Calu3 (cell line): ENCODE data around the gene DNAI1. TPM values are rescaled to one million over a fixed set of nuclear protein-coding genes. Genes with fewer than 3 reads are reported as not detected.
"Not testable (repeated sequence)": the region's sequence is repeated elsewhere in the genome, so short reads cannot be mapped to it uniquely, and the experiment has no call there.

Experiments used
- BruUV-seq: library from RNA; stranded (reverse); fragments of 400-500 nt; replicated peaks from 2 replicates; lab custom pipeline; 2021; lab: Mats Ljungman, UMichigan
- CTCF ChIA-PET: fragments of 300-600 bp; sonication (Branson Sonifier 250); formaldehyde crosslinking; loops from one replicate; lab custom pipeline; 2022; ENCODE audit warnings: antibody characterized with exemption; lab: Charles Lee
- DNase-seq: peaks from one replicate; pipeline ENCODE4 v3.0.0; 2022
- H3K27ac Mint-ChIP-seq: one replicate; pipeline ENCODE4 v1.8.0; 2022; ENCODE audit warnings: mixed read lengths; ENCODE audit not compliant: unreplicated experiment
- H3K27me3 Mint-ChIP-seq: one replicate; pipeline ENCODE4 v1.8.0; 2022; ENCODE audit warnings: mixed read lengths; ENCODE audit not compliant: unreplicated experiment
- H3K36me3 Mint-ChIP-seq: one replicate; pipeline ENCODE4 v1.8.0; 2022; ENCODE audit warnings: mild to moderate bottlenecking, moderate library complexity, mixed read lengths; ENCODE audit not compliant: insufficient read depth, unreplicated experiment
- H3K4me1 Mint-ChIP-seq: one replicate; pipeline ENCODE4 v1.8.0; 2022; ENCODE audit warnings: mild to moderate bottlenecking, low read depth, mixed read lengths; ENCODE audit not compliant: unreplicated experiment
- H3K4me3 Mint-ChIP-seq: one replicate; pipeline ENCODE4 v1.8.0; 2022; ENCODE audit warnings: mild to moderate bottlenecking, low read depth, moderate library complexity, mixed read lengths; ENCODE audit not compliant: unreplicated experiment
- H3K9me3 Mint-ChIP-seq: one replicate; pipeline ENCODE4 v1.8.0; 2022; ENCODE audit warnings: low read depth, mixed read lengths; ENCODE audit not compliant: unreplicated experiment
- CTCF ChIP-seq: fragments of 200-600 bp; IDR thresholded peaks from one replicate; pipeline ENCODE4 v1.8.0; 2022; ENCODE audit warnings: antibody characterized with exemption; ENCODE audit not compliant: unreplicated experiment
- intact Hi-C: fragments of 100-400 bp; cut with micrococcal nuclease; formaldehyde crosslinking; loops from one replicate; pipeline ENCODE4 v1.10.0; 2022; ENCODE audit not compliant: unreplicated experiment
- total RNA-seq: library from RNA; stranded (reverse); gene quantifications from 2 replicates; pipeline ENCODE4 v1.2.3, GENCODE V29; 2022

Gene DNAI1
- total RNA-seq, 1 experiment from 2014 or later = not detected

GRCh38 chr9:34430843-34431437 lies 27.7 kb upstream of the DNAI1 start:
- no peaks in the 10 kb centered on the region for H3K4me1 Mint-ChIP-seq
- no TSS peak for BruUV-seq
- H3K9me3 Mint-ChIP-seq = no peaks in the 10 kb centered on the region
- peak; percentile 34 for DNase-seq
- no peak overlapping the region for H3K27ac Mint-ChIP-seq
- no peaks in the 10 kb centered on the region for H3K36me3 Mint-ChIP-seq
- no peaks in the 10 kb centered on the region for H3K27me3 Mint-ChIP-seq
- CTCF ChIA-PET = interaction anchor here (0.6 to 1.2 kb wide), 4 partner anchors 27 to 456 kb away, joined by 3 to 5 read pairs (median 3); no protein-coding TSS in a partner anchor
- TF ChIP-seq CTCF = no peak
- intact Hi-C loops = no loop called here
- no peak overlapping the region for H3K4me3 Mint-ChIP-seq

GRCh38 chr9:34431667-34432066 lies 26.9 kb upstream of the DNAI1 start:
- Mint-ChIP-seq H3K36me3 (no peaks in the 10 kb centered on the region), H3K27ac (no peak overlapping the region), H3K9me3 (no peaks in the 10 kb centered on the region), H3K4me1 (no peaks in the 10 kb centered on the region), H3K4me3 (no peak overlapping the region), H3K27me3 (no peaks in the 10 kb centered on the region)
- CTCF ChIA-PET = no interaction called here
- no peak for DNase-seq
- intact Hi-C loops = no loop called here
- no TSS peak for BruUV-seq
- TF ChIP-seq CTCF = no peak

- intact Hi-C loops = loop anchor here (1.0 to 5.0 kb wide), 3 partner anchors 63 to 155 kb away; no protein-coding TSS in a partner anchor
- no peaks in the 10 kb centered on the region for H3K36me3 Mint-ChIP-seq
- no peak overlapping the region for H3K4me3 Mint-ChIP-seq
- no peak overlapping the region for H3K27ac Mint-ChIP-seq
- no peaks in the 10 kb centered on the region for H3K27me3 Mint-ChIP-seq
- DNase-seq = peak; percentile 43
- H3K9me3 Mint-ChIP-seq = no peaks in the 10 kb centered on the region
- peaks cover 8% of the 10 kb centered on the region for H3K4me1 Mint-ChIP-seq
- no TSS peak for BruUV-seq
- CTCF ChIA-PET = no interaction called here
- TF ChIP-seq CTCF = peak; percentile 57
These were observed 21.3 kb upstream of the DNAI1 start for GRCh38 chr9:34437006-34437925.

- H3K27me3 Mint-ChIP-seq, H3K4me1 Mint-ChIP-seq, H3K27ac Mint-ChIP-seq, H3K9me3 Mint-ChIP-seq, DNase-seq, H3K4me3 Mint-ChIP-seq, CTCF ChIA-PET, BruUV-seq, H3K36me3 Mint-ChIP-seq: not testable (repeated sequence)
- intact Hi-C loops = loop anchor here (1.0 to 5.0 kb wide), 3 partner anchors 62 to 154 kb away; no protein-coding TSS in a partner anchor
These were observed 20.7 kb upstream of the DNAI1 start for GRCh38 chr9:34437926-34438307.

GRCh38 chr9:34438465-34438864 lies 20.1 kb upstream of the DNAI1 start:
- H3K36me3 Mint-ChIP-seq, CTCF ChIA-PET, H3K4me3 Mint-ChIP-seq, BruUV-seq, H3K9me3 Mint-ChIP-seq, H3K27me3 Mint-ChIP-seq, H3K27ac Mint-ChIP-seq, DNase-seq, H3K4me1 Mint-ChIP-seq: not testable (repeated sequence)
- intact Hi-C loops = loop anchor here (5.0 kb wide), 1 partner anchor 154 kb away; no protein-coding TSS in a partner anchor
